Pancreas (tissue), 10 donors: ENCODE measurements around the gene IRF2BP2. TPM values are rescaled to one million over a fixed set of nuclear protein-coding genes. Genes with fewer than 3 reads are reported as not detected.

Experiments used
- ATAC-seq, 4 donors: fragments of 200-7000 bp; cut with Tn5 transposase; one replicate each; pipeline versions ENCODE4 v1.8.0 to v1.9.1; 2020; ENCODE audit warnings: mild to moderate bottlenecking in 4 of 4, moderate library complexity in 4 of 4
- DNase-seq, 6 donors: peaks; one replicate each; pipeline ENCODE4 v3.0.0-alpha.2; 2020
- FAIRE-seq: peaks from 2 replicates; lab custom pipeline; 2012; peaks lifted over from hg19 to GRCh38; lab: Jason Lieb, UNC
- H3K27ac ChIP-seq, 4 donors: fragments of 200-600 bp; sonication (generic); 1 replicate in 3 of 4; 2 replicates in 1 of 4; pipeline versions ENCODE4 v1.5.0 to v1.8.0; 2020
- H3K27me3 ChIP-seq, 4 donors: fragments of 200-600 bp; one replicate each; pipeline ENCODE4 v1.8.0; 2021
- H3K36me3 ChIP-seq, 3 donors: fragments of 200-600 bp; sonication (generic) in 1 of 3; one replicate each; pipeline versions ENCODE4 v1.5.0 to v1.8.0; 2020 to 2021
- H3K4me1 ChIP-seq, 3 donors: fragments of 200-600 bp; one replicate each; pipeline ENCODE4 v1.8.0; 2021
- H3K4me3 ChIP-seq, 4 donors: fragments of 200-600 bp; sonication (generic) in 2 of 4; one replicate each; pipeline versions ENCODE4 v1.5.0 to v1.8.0; 2020 to 2021
- H3K9me3 ChIP-seq, 4 donors: fragments of 200-600 bp; one replicate each; pipeline ENCODE4 v1.8.0; 2021
- WGBS, 2 donors: extraction: QIAGEN DNeasy Blood & Tissue Kit; methylation state at CpG; one replicate each; pipeline ENCODE4 v1.1.7; 2013; 5-methylcytosine and 5-hydroxymethylcytosine counted together
- intact Hi-C, 3 donors: fragments of 100-400 bp; cut with DNase I; formaldehyde crosslinking; loops; one replicate each; pipeline versions ENCODE4 v1.11.1 to v1.14.2; 2022
- polyA plus RNA-seq, 2 donors: library from polyadenylated mRNA; stranded (reverse); fragments of 200-250 nt; gene quantifications; one replicate each; pipeline ENCODE4 v1.2.3, GENCODE V29; 2013
- total RNA-seq, 6 donors: library from RNA; stranded (reverse); fragmentation: NEBNext Ultra II Directional in 4 of 6; extraction: Animal tissue kit (Norgen Biotek cat#: 25700) in 4 of 6; gene quantifications; one replicate each; pipeline versions ENCODE4 v1.2.1 to v1.2.4, GENCODE V29; 2021 to 2023
- TF ChIP-seq, protein P1 (sequence below), 4 donors: fragments of 200-600 bp; sonication (generic) in 3 of 4; IDR thresholded peaks; one replicate each; pipeline versions ENCODE4 v1.5.0 to v1.8.0; 2021; ENCODE audit warnings: antibody characterized with exemption in 4 of 4
- donor health status: healthy with polysubstance abuse.
- donor health status: DM: no; HTN: no; CAD: no; lungs with moderate emphysema.
- donor health status: DM: no; HTN: no; CAD: no.
- donor health status: control.
- donor health status: control.
- donor health status: Bipolar disorder and iron deficiency.
- donor health status: DM: yes; HTN: yes; CAD: no.
- donor health status: DM: no; HTN: no; CAD: no.
- donor health status: DM: no; HTN: no; CAD: no.
- donor health status: DM: yes; HTN: yes; CAD: no.

Gene IRF2BP2
- total and polyA plus RNA-seq, 8 donors: 47.0 to 95.6 (median 57.7) TPM

DNA sequence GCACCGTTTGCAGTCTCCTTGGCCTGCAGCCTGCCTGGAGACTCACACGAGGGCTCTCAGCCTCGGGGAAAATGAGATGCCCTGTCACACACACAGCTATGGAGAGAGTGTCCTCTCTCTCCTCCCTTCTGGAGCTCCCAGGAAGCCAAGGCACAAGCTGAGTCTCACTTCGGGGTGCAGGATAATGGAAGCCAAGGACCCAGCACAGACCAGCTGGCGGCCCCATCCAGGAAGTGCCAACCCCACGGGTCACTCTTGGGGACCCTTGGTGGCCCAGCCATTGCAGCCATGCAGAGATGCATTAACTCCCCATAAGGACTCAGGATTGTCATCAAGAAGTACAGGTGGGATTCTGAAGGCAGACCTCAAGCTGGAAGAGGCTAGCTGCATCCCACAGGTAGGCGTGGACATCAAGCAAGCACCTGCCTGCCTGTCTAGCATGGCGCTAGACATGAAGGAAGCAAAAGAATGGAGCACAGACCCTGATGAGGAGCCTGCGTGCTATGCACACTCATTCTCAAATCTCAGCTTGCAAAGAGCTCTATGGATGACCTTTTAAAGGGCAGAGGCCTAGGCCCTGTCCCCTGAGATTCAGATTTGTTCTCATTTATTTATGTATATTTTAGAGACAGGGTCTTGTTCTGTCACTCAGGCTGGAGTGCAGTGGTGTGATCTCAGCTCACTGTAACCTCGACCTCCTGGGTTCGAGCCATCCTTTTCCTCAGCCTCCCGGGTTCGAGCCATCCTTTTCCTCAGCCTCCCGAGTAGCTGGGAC lies 49.9 kb downstream of the IRF2BP2 start:
- intact Hi-C loops: no loop called here
- FAIRE-seq: no peak
- ATAC-seq: no peak

DNA sequence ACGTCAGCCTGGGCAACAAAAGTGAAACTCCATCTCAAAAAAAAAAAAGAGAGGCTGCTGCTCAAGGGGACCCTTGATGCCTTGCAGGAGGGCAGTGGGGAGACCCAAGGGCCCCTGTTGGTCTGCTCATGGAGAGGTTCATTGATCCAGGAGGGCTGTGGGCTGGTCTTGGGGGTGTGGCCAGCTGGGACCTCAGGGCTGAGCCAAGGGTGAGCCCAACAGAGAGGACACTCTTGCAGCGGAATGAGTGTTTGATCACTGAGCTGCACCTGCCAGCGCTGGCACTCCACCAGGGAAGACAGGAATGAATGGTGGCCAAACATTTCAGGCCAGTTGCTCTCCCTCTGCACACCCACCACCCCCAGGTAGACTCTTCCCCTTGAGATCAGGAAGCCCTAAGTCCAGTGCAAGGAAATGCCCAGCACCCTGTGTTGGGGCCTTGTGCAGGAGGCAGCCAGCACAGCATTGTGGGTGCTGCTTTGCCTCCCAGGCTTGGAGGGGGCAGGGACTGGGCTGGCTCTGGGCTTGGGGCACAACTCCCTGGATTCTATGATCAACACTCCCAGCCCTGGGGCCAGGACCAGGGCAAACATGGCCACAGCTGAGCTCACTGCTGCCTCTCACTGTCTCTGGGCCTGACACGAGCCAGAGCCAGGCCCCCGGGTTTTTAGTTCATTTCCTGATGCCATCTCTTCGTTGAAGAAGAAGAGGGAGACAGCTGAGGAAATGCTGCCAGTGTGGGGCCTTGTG lies 50.7 kb downstream of the IRF2BP2 start:
- 91 to 96% methylated on average over 6 of the region's 6 CpGs for WGBS, 2 donors
- DNase-seq: no peak
- TF ChIP-seq, protein P1, sequence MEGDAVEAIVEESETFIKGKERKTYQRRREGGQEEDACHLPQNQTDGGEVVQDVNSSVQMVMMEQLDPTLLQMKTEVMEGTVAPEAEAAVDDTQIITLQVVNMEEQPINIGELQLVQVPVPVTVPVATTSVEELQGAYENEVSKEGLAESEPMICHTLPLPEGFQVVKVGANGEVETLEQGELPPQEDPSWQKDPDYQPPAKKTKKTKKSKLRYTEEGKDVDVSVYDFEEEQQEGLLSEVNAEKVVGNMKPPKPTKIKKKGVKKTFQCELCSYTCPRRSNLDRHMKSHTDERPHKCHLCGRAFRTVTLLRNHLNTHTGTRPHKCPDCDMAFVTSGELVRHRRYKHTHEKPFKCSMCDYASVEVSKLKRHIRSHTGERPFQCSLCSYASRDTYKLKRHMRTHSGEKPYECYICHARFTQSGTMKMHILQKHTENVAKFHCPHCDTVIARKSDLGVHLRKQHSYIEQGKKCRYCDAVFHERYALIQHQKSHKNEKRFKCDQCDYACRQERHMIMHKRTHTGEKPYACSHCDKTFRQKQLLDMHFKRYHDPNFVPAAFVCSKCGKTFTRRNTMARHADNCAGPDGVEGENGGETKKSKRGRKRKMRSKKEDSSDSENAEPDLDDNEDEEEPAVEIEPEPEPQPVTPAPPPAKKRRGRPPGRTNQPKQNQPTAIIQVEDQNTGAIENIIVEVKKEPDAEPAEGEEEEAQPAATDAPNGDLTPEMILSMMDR (IDR thresholded peaks at IDR 0.05): no peak
- intact Hi-C loops: no loop called here
- ATAC-seq: no peak
- Histone ChIP-seq H3K36me3 (no peaks in the 10 kb centered on the region), H3K9me3 (no peaks in the 10 kb centered on the region), H3K4me1 (peaks cover 0 to 3% (median 0%) of the 10 kb centered on the region in 3 donors), H3K27me3 (no peaks in the 10 kb centered on the region), H3K27ac (no peak overlapping the region), H3K4me3 (no peak overlapping the region)
- FAIRE-seq: no peak

More for the DNA sequence above, 49.9 kb downstream of the IRF2BP2 start:
- TF ChIP-seq, protein P1 (IDR thresholded peaks at IDR 0.05): no peak
- Histone ChIP-seq H3K4me3 (no peak overlapping the region), H3K36me3 (no peaks in the 10 kb centered on the region), H3K4me1 (peaks cover 0 to 6% (median 0%) of the 10 kb centered on the region in 3 donors), H3K27me3 (no peaks in the 10 kb centered on the region), H3K27ac (no peak overlapping the region), H3K9me3 (no peaks in the 10 kb centered on the region)
- DNase-seq: no peak
- WGBS, 2 donors: 90% methylated on average over 14 of the region's 14 CpGs

DNA sequence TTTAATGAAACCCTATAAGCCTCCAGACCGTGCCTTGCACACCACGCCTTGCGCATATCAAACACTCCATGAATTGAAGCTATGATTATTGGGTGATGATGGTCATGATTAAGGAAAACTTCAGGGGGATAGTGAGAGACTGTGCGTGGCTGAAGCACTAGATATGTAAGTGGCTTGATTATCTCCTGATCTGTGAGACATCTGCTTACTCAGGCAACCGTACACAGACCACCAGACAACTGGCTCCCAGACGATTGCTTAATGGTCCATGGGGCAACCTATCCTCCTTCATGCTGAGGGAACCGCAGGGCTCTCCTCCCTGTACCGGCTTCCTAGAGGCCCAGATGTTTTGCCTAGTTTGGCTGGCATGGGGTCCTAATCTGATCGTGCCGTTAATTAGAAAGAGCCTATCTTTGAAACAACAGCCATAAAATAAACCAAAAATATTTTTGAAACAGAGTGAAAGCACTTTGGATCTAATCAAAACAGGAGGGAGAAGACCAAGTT lies 51.6 kb downstream of the IRF2BP2 start:
- TF ChIP-seq, protein P1 (IDR thresholded peaks at IDR 0.05): no peak
- intact Hi-C loops: no loop called here
- Histone ChIP-seq H3K27me3 (no peaks in the 10 kb centered on the region), H3K9me3 (no peaks in the 10 kb centered on the region), H3K36me3 (no peaks in the 10 kb centered on the region), H3K27ac (no peak overlapping the region), H3K4me3 (no peak overlapping the region), H3K4me1 (peaks cover 0 to 3% (median 0%) of the 10 kb centered on the region in 3 donors)
- no peak for DNase-seq
- ATAC-seq: no peak
- no peak for FAIRE-seq
- 85 to 88% methylated on average over 10 of the region's 10 CpGs for WGBS, 2 donors

DNA sequence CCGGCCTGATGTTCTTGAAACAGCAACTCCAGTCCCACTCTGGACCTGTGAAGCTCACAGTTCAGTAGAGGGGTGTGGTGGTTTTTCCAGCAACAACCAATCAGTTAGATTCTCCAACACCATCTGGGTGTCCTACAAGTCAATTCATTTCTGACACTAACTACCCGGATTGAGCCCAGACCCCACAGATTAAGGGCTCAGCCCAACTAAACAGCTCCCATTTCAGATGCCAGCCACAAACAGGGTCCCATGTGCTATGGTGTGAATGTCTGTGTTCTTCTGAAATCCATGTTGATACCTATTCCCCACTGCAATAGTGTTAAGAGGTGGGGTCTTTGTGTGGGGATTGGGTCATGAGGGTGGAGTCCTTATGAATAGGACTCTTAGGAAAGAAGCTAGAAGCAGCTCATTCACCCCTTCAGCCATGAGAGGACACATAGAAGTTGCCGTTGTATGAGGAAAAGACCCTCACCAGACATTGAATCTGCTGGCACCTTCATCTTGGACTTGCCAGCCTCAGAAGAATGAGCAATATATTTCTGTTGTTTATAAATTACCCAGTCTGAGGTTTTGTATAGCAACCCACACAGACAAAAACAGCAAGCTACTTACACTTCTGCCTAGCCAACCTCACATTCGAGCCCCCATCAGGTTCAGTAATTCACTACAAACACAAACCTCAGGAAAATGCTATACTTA lies 53.6 kb downstream of the IRF2BP2 start:
- WGBS, 2 donors: 86 to 93% methylated on average over 4 of the region's 4 CpGs
- FAIRE-seq (no peak), DNase-seq (no peak), ATAC-seq (no peak)
- intact Hi-C loops: no loop called here
- Histone ChIP-seq H3K4me1 (no peaks in the 10 kb centered on the region), H3K36me3 (no peaks in the 10 kb centered on the region), H3K27ac (no peak overlapping the region), H3K9me3 (no peaks in the 10 kb centered on the region), H3K4me3 (no peak overlapping the region), H3K27me3 (no peaks in the 10 kb centered on the region)
- TF ChIP-seq, protein P1 (IDR thresholded peaks at IDR 0.05): no peak
